Activated naive CD8-positive, alpha-beta T cell treated with anti-CD3 and anti-CD28 coated beads, Interleukin-2, amount 50 U/mL, for 24 hours (primary cell): ENCODE data around the gene MMP3.

Experiments used
- ATAC-seq: fragments of 150-1000 bp; cut with Tn5 transposase; one replicate; pipeline ENCODE4 v1.10.0; 2021
- DNase-seq: peaks from one replicate; pipeline ENCODE4 v3.0.0; 2021
- H3K27ac Mint-ChIP-seq: one replicate; pipeline ENCODE4 v1.8.0; 2021; ENCODE audit warnings: mild to moderate bottlenecking, mixed read lengths
- H3K27me3 Mint-ChIP-seq: one replicate; pipeline ENCODE4 v1.8.0; 2021; ENCODE audit warnings: mixed read lengths
- H3K36me3 Mint-ChIP-seq: one replicate; pipeline ENCODE4 v1.8.0; 2021; ENCODE audit warnings: low read depth, mixed read lengths
- H3K4me1 Mint-ChIP-seq: one replicate; pipeline ENCODE4 v1.8.0; 2021; ENCODE audit warnings: mixed read lengths
- H3K4me3 Mint-ChIP-seq: one replicate; pipeline ENCODE4 v1.8.0; 2021; ENCODE audit warnings: mild to moderate bottlenecking, moderate library complexity, mixed read lengths
- H3K9me3 Mint-ChIP-seq: one replicate; pipeline ENCODE4 v1.8.0; 2021; ENCODE audit warnings: mixed read lengths

Gene MMP3

DNA sequence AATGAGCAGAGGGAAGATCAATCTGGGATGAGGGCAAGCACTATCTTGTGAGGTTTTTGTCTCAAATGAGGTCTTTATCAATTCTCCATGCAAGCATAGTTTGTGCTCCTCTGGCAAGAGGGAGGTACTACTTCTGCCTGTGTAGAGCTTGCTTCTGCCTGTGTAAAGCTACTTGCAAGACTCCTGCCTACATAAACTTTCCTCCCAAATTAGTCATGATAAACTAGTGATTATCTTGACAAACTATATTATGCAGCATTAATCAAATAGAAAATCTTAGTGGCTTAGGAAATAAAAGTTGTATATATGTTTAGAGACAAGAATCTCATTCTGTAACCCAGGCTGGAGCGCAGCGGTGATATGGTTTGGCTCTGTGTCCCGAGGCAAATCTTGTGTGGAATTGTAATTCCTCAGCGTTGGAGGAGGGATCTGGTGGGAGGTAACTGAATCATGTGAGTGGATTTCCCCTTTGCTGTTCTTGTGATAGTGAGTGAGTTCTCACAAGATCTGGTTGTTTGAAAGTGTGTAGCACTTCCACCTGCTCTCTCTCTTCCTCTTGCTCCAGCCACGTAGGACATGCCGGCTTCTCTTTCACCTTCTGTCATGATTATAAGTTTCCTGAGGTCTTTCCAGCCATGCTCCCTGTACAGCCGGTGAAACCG lies 54.9 kb downstream of the MMP3 start:
- Mint-ChIP-seq H3K27me3 (no peaks in the 10 kb centered on the region), H3K9me3 (peaks cover 3% of the 10 kb centered on the region), H3K36me3 (no peaks in the 10 kb centered on the region), H3K4me3 (no peak overlapping the region), H3K27ac (no peak overlapping the region), H3K4me1 (no peaks in the 10 kb centered on the region)
- DNase-seq = no peak
- ATAC-seq = no peak
